ENCODE measurements around the gene PCDHA11. TPM values are rescaled to one million over a fixed set of nuclear protein-coding genes. Genes with fewer than 3 reads are reported as not detected.
"Not testable (repeated sequence)": the region's sequence is repeated elsewhere in the genome, so short reads cannot be mapped to it uniquely, and the experiment has no call there.

PCDHA11 gene
- total RNA-seq, 3 donors from 2014 or later: not detected

- no peak for ATAC-seq
- Mint-ChIP-seq H3K36me3 (ENCODE audit: insufficient read depth) (no peaks in the 10 kb centered on the region), H3K9me3 (peaks cover 14% of the 10 kb centered on the region), H3K27me3 (ENCODE audit: low read depth) (peaks cover 42% of the 10 kb centered on the region), H3K4me1 (ENCODE audit: low read depth) (no peaks in the 10 kb centered on the region), H3K4me3 (no peak within 1 kb of the TSS)
- no peak for DNase-seq
Observed at GRCh38 chr5:140875085-140876065, 6.6 kb downstream of the PCDHA11 start, which contains the start of gene PCDHA12. TSS of gene PCDHA12 (plus strand) at chr5:140875308. CDS start at chr5:140875473, 165 bp downstream.

- not testable (repeated sequence) for H3K4me1 Mint-ChIP-seq (ENCODE audit: low read depth); DNase-seq; H3K4me3 Mint-ChIP-seq; ATAC-seq; H3K36me3 Mint-ChIP-seq (ENCODE audit: insufficient read depth)
- Mint-ChIP-seq H3K27me3 (ENCODE audit: low read depth) (peaks cover 48% of the 10 kb centered on the region), H3K9me3 (peaks cover 25% of the 10 kb centered on the region)
Observed at GRCh38 chr5:140876541-140877261, 7.9 kb downstream of the PCDHA11 start.

GRCh38 chr5:140877262-140877581, 8.5 kb downstream of the PCDHA11 start:
- ATAC-seq (no peak), DNase-seq (no peak)
- peaks cover 48% of the 10 kb centered on the region for H3K27me3 Mint-ChIP-seq (ENCODE audit: low read depth)
- H3K4me3 Mint-ChIP-seq: no peak overlapping the region
- no peaks in the 10 kb centered on the region for H3K4me1 Mint-ChIP-seq (ENCODE audit: low read depth)
- H3K36me3 Mint-ChIP-seq (ENCODE audit: insufficient read depth): no peaks in the 10 kb centered on the region
- peaks cover 27% of the 10 kb centered on the region for H3K9me3 Mint-ChIP-seq

GRCh38 chr5:140881889-140882590, 13.3 kb downstream of the PCDHA11 start, which contains the start of gene PCDHA13:
TSS of gene PCDHA13 (plus strand) at chr5:140882124. CDS start at chr5:140882269, 145 bp downstream.
- no peak within 1 kb of the TSS for H3K4me3 Mint-ChIP-seq
- ATAC-seq: no peak
- no peak for DNase-seq
- H3K27me3 Mint-ChIP-seq (ENCODE audit: low read depth): peaks cover 34% of the 10 kb centered on the region
- no peaks in the 10 kb centered on the region for H3K4me1 Mint-ChIP-seq (ENCODE audit: low read depth)
- no peaks in the 10 kb centered on the region for H3K36me3 Mint-ChIP-seq (ENCODE audit: insufficient read depth)
- peaks cover 37% of the 10 kb centered on the region for H3K9me3 Mint-ChIP-seq

- Mint-ChIP-seq H3K4me3 (no peak overlapping the region), H3K27me3 (ENCODE audit: low read depth) (peaks cover 34% of the 10 kb centered on the region), H3K4me1 (ENCODE audit: low read depth) (no peaks in the 10 kb centered on the region), H3K9me3 (peaks cover 41% of the 10 kb centered on the region), H3K36me3 (ENCODE audit: insufficient read depth) (no peaks in the 10 kb centered on the region)
- no peak for DNase-seq
- no peak for ATAC-seq
Observed at GRCh38 chr5:140882591-140882899, 13.8 kb downstream of the PCDHA11 start.

GRCh38 chr5:140883373-140883772, 14.6 kb downstream of the PCDHA11 start:
- H3K27me3 Mint-ChIP-seq (ENCODE audit: low read depth): peaks cover 32% of the 10 kb centered on the region
- peaks cover 42% of the 10 kb centered on the region for H3K9me3 Mint-ChIP-seq
- H3K4me3 Mint-ChIP-seq: no peak overlapping the region

GRCh38 chr5:140883927-140884697, 15.4 kb downstream of the PCDHA11 start:
- H3K36me3 Mint-ChIP-seq (ENCODE audit: insufficient read depth): no peaks in the 10 kb centered on the region
- no peak for DNase-seq
- no peak for ATAC-seq
- peaks cover 29% of the 10 kb centered on the region for H3K27me3 Mint-ChIP-seq (ENCODE audit: low read depth)
- peaks cover 38% of the 10 kb centered on the region for H3K9me3 Mint-ChIP-seq
- no peaks in the 10 kb centered on the region for H3K4me1 Mint-ChIP-seq (ENCODE audit: low read depth)
- H3K4me3 Mint-ChIP-seq: no peak overlapping the region

More at GRCh38 chr5:140883373-140883772, 14.6 kb downstream of the PCDHA11 start:
- Mint-ChIP-seq H3K36me3 (ENCODE audit: insufficient read depth) (no peaks in the 10 kb centered on the region), H3K4me1 (ENCODE audit: low read depth) (no peaks in the 10 kb centered on the region)
- DNase-seq (no peak), ATAC-seq (no peak)

- Mint-ChIP-seq H3K27me3 (ENCODE audit: low read depth) (peaks cover 3% of the 10 kb centered on the region), H3K4me3 (no peak overlapping the region), H3K9me3 (peaks cover 6% of the 10 kb centered on the region), H3K36me3 (ENCODE audit: insufficient read depth) (no peaks in the 10 kb centered on the region), H3K4me1 (ENCODE audit: low read depth) (no peaks in the 10 kb centered on the region)
- no peak for DNase-seq
- no peak for ATAC-seq
Observed at GRCh38 chr5:140916325-140916724, 47.6 kb downstream of the PCDHA11 start.

Other genes starting within 250 kb of the PCDHA11 start
- under 1 TPM; 0.43 to 0.86 (median 0.50) TPM for gene CD14, start 235.8 kb upstream of the PCDHA11 start, total RNA-seq
- gene TMCO6, start 229.5 kb upstream of the PCDHA11 start, total RNA-seq: 10 to 100 TPM; 16.5 to 20.6 (median 20.0) TPM
- gene NDUFA2, start 221.3 kb upstream of the PCDHA11 start, total RNA-seq: 10 to 100 TPM; 68.6 to 78.2 (median 72.5) TPM
- gene IK, start 221.1 kb upstream of the PCDHA11 start, total RNA-seq: 100 to 1,000 TPM; 102 to 110 (median 106) TPM
- gene WDR55, start 204.1 kb upstream of the PCDHA11 start, total RNA-seq: 10 to 100 TPM; 47.7 to 50.0 (median 49.5) TPM
- gene DND1, start 195.4 kb upstream of the PCDHA11 start, total RNA-seq: 1 to 10 TPM; 3.1 to 5.6 (median 4.5) TPM
- 100 to 1,000 TPM; 125 to 133 (median 131) TPM for gene HARS1, start 177.6 kb upstream of the PCDHA11 start, total RNA-seq
- 10 to 100 TPM; 28.6 to 31.3 (median 29.5) TPM for gene HARS2, start 177.5 kb upstream of the PCDHA11 start, total RNA-seq
- 10 to 100 TPM; 83.2 to 91.9 (median 83.6) TPM for gene ZMAT2, start 168.5 kb upstream of the PCDHA11 start, total RNA-seq
- not detected for gene PCDHA1, start 82.8 kb upstream of the PCDHA11 start, total RNA-seq
- gene PCDHA2, start 74.1 kb upstream of the PCDHA11 start, total RNA-seq: not detected
- not detected for gene PCDHA3, start 67.9 kb upstream of the PCDHA11 start, total RNA-seq
- gene PCDHA4, start 61.9 kb upstream of the PCDHA11 start, total RNA-seq: under 1 TPM in 2 of 3 donors, not detected in 1; 0.08 to 0.14 TPM
- not detected for gene PCDHA5, start 47.3 kb upstream of the PCDHA11 start, total RNA-seq
- not detected for gene PCDHA6, start 41.0 kb upstream of the PCDHA11 start, total RNA-seq
- gene PCDHA7, start 34.7 kb upstream of the PCDHA11 start, total RNA-seq: not detected
- not detected for gene PCDHA8, start 27.8 kb upstream of the PCDHA11 start, total RNA-seq
- not detected for gene PCDHA9, start 20.6 kb upstream of the PCDHA11 start, total RNA-seq
- gene PCDHA10, start 13.1 kb upstream of the PCDHA11 start, total RNA-seq: not detected
- gene PCDHA12, start 6.4 kb downstream of the PCDHA11 start, total RNA-seq: not detected
- gene PCDHA13, start 13.2 kb downstream of the PCDHA11 start, total RNA-seq: not detected
- under 1 TPM in 1 of 3 donors, not detected in 2; 0.05 TPM for gene PCDHAC1, start 57.3 kb downstream of the PCDHA11 start, total RNA-seq
- not detected for gene PCDHAC2, start 97.5 kb downstream of the PCDHA11 start, total RNA-seq
- not detected for gene PCDHB1, start 182.4 kb downstream of the PCDHA11 start, total RNA-seq
- under 1 TPM in 1 of 3 donors, not detected in 2; 0.19 TPM for gene PCDHB2, start 225.7 kb downstream of the PCDHA11 start, total RNA-seq
- gene PCDHB3, start 231.5 kb downstream of the PCDHA11 start, total RNA-seq: not detected